Breast epithelium (tissue), 3 donors: Measurements from ENCODE around the gene TMEM132D.

Experiments
- CTCF ChIP-seq, 3 donors: fragments of 450-650 bp; IDR thresholded peaks; one replicate each; pipeline ENCODE4 v1.5.1; 2016 to 2017; ENCODE audit warnings: antibody characterized with exemption in 3 of 3, mild to moderate bottlenecking in 3 of 3, moderate library complexity in 3 of 3
- POLR2A ChIP-seq: fragments of 450-650 bp; IDR thresholded peaks from one replicate; pipeline ENCODE4 v1.6.1; 2016; ENCODE audit warnings: antibody characterized with exemption, mild to moderate bottlenecking, moderate library complexity
- POLR2AphosphoS5 ChIP-seq, 3 donors: sonication (generic); formaldehyde crosslinking; IDR thresholded peaks; one replicate each; pipeline ENCODE4 v1.6.1; 2017; ENCODE audit warnings: antibody characterized with exemption in 3 of 3

- TF ChIP-seq POLR2AphosphoS5 (IDR thresholded peaks at IDR 0.05), result no peak
- no peak for TF ChIP-seq POLR2A
- no peak for TF ChIP-seq CTCF (IDR thresholded peaks at IDR 0.05)
Measured at GRCh38 chr12:129527506-129527905, 376.3 kb downstream of the TMEM132D start.
